OCI-LY7 (cell line): Measurements from ENCODE around the gene SLC35F4.

Experiments used
- EZH2phosphoT487 ChIP-seq: fragments of 200-600 bp; sonication (generic); IDR thresholded peaks from 2 replicates; pipeline ENCODE4 v1.6.1; 2018; ENCODE audit warnings: low read depth, borderline replicate concordance, mild to moderate bottlenecking, mixed run types, antibody characterized with exemption, low read length, moderate library complexity, mixed read lengths
- TF ChIP-seq, protein P1 (sequence below): fragments of 200-600 bp; sonication (generic); conservative IDR thresholded peaks from 2 replicates; pipeline ENCODE4 v1.5.1; 2014; ENCODE audit warnings: mild to moderate bottlenecking, antibody characterized with exemption, low read length, moderate library complexity, mixed read lengths

GRCh38 chr14:57875296-57875695 lies 9.4 kb upstream of the SLC35F4 start:
- TF ChIP-seq, protein P1, sequence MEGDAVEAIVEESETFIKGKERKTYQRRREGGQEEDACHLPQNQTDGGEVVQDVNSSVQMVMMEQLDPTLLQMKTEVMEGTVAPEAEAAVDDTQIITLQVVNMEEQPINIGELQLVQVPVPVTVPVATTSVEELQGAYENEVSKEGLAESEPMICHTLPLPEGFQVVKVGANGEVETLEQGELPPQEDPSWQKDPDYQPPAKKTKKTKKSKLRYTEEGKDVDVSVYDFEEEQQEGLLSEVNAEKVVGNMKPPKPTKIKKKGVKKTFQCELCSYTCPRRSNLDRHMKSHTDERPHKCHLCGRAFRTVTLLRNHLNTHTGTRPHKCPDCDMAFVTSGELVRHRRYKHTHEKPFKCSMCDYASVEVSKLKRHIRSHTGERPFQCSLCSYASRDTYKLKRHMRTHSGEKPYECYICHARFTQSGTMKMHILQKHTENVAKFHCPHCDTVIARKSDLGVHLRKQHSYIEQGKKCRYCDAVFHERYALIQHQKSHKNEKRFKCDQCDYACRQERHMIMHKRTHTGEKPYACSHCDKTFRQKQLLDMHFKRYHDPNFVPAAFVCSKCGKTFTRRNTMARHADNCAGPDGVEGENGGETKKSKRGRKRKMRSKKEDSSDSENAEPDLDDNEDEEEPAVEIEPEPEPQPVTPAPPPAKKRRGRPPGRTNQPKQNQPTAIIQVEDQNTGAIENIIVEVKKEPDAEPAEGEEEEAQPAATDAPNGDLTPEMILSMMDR: no peak
- TF ChIP-seq EZH2phosphoT487: no peak
